Measurements from ENCODE around the gene ELK4. TPM values are rescaled to one million over a fixed set of nuclear protein-coding genes. Genes with fewer than 3 reads are reported as not detected.

ELK4 gene
- total RNA-seq, 1 donor from 2014 or later: 36.3 TPM

DNA sequence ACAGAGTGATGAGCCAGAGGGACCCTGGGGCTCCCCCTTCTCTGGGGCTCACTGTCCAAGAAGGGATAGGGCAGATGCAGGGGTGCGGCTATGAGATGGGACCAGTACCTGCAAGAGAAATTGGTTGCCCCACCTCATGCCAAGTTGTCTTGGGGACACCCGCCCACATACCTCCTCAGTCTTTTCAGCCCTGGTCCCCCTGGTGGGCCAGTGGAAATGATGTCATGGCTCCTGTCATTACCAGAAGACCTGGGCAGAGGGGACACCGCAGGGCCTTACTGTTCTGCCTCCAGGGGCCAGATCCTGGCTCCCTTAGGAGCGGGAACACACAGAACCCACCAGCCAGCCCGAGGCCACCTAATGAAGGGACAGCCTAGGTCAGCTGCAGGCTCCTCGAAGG is 64.1 kb downstream of the ELK4 start:
- TF ChIP-seq CTCF (IDR thresholded peaks at IDR 0.05; ENCODE audit: borderline replicate concordance): no peak
- H3K9me3 ChIP-seq (replicated peaks): peaks cover 2% of the 10 kb centered on the region
- H3K27ac ChIP-seq (replicated peaks): no peak overlapping the region
- H3K36me3 ChIP-seq: no peaks in the 10 kb centered on the region
- H3K4me3 ChIP-seq: no peak overlapping the region
- intact Hi-C loops (cut with micrococcal nuclease): no loop called here
- H3K27me3 ChIP-seq (ENCODE audit: low read depth): peaks cover 68% of the 10 kb centered on the region
- DNase-seq: no peak
- peaks cover 8% of the 10 kb centered on the region for H3K4me1 ChIP-seq

DNA sequence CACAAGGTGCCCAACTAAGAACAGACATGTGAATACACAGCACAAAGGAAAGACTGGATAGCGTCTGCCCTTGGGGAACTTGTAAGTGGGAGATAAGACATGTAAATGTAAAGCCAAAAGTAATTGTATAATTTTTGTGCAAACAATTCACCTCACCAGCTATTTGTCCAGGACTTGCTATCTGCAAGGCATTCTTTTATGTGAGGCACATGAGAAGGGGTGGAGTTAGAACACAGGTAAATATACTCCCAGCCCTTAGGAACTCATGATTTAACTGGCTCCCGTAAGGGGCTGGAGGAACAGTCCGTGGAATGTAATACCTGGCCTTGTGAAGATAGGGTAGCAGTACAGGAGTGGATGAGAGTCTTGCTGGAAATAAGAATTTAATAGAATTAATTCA is 66.0 kb downstream of the ELK4 start:
- Histone ChIP-seq H3K36me3 (no peaks in the 10 kb centered on the region), H3K4me1 (peaks cover 8% of the 10 kb centered on the region), H3K9me3 (replicated peaks) (peaks cover 22% of the 10 kb centered on the region), H3K27ac (replicated peaks) (no peak overlapping the region), H3K4me3 (no peak overlapping the region), H3K27me3 (ENCODE audit: low read depth) (peaks cover 69% of the 10 kb centered on the region)
- TF ChIP-seq CTCF (IDR thresholded peaks at IDR 0.05; ENCODE audit: borderline replicate concordance): no peak
- DNase-seq: no peak
- intact Hi-C loops (cut with micrococcal nuclease): no loop called here

DNA sequence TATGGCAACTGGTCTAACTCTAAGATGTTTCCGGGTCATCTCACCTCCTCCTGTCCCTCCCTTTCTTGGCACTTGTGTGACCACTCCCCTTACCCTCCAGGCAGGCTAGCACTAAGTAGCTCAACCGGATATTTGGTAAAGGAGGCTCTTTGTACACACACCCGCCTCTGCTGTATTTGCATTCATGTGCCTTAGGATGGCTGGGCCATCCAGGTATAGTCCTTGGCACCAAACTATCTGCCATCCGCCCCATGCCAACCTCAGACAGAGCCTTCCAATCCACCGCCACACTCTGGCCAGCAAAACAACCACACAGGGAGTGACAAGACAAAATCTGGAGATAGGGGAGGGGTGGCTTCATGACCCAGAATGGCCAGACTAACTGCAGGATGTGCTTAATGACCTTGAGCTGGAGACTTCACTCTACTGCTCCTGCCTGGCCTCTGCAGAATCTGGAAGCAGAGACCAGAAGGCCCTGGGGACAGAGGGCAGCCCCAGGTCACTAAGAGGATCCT is 67.8 kb downstream of the ELK4 start:
- peaks cover 36% of the 10 kb centered on the region for H3K9me3 ChIP-seq (replicated peaks)
- no peak overlapping the region for H3K4me3 ChIP-seq
- H3K36me3 ChIP-seq: no peaks in the 10 kb centered on the region
- H3K4me1 ChIP-seq: peaks cover 6% of the 10 kb centered on the region
- DNase-seq: no peak
- intact Hi-C loops (cut with micrococcal nuclease): no loop called here
- no peak for TF ChIP-seq CTCF (IDR thresholded peaks at IDR 0.05; ENCODE audit: borderline replicate concordance)
- peaks cover 55% of the 10 kb centered on the region for H3K27me3 ChIP-seq (ENCODE audit: low read depth)
- no peak overlapping the region for H3K27ac ChIP-seq (replicated peaks)

DNA sequence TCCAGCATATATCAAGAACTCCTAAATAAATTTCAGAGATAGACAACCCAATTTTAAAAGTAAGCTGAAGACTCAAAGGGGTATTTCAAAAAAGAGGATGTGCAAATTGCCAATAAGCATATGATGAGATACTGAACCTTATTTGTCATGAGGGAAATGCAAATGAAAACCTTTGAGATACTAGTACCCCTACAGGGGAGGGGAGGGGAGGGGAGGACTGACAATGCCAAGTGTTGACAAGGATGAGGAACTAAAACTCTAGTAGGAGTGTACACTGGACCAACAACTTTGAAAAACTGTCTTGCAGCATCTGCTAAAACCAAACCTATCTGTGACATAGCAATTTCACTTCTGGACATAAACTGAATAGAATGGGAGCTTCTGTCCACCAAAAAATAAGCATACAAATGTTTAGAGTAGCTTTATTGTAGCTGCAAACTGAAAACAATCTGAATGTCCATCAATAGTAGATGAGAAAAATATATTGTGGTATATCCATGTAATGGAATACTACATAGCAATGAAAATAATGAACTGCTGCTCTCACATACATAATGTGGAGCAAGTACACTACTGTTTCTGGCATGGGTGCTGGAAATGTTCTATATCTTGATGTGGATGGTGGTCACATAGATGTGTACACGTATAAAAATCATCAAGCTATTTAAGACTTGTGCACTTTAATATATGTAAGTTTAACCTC is 70.2 kb downstream of the ELK4 start:
- peaks cover 37% of the 10 kb centered on the region for H3K27me3 ChIP-seq (ENCODE audit: low read depth)
- no peaks in the 10 kb centered on the region for H3K4me1 ChIP-seq
- peaks cover 36% of the 10 kb centered on the region for H3K9me3 ChIP-seq (replicated peaks)
- intact Hi-C loops (cut with micrococcal nuclease): no loop called here
- TF ChIP-seq CTCF (IDR thresholded peaks at IDR 0.05; ENCODE audit: borderline replicate concordance): no peak
- no peaks in the 10 kb centered on the region for H3K36me3 ChIP-seq
- H3K27ac ChIP-seq (replicated peaks): no peak overlapping the region
- no peak overlapping the region for H3K4me3 ChIP-seq
- no peak for DNase-seq

Other genes with a start within 250 kb of the ELK4 start
- not detected for gene LEMD1, start 210.0 kb downstream of the ELK4 start, total RNA-seq
- not detected for gene BLACAT1, start 176.0 kb downstream of the ELK4 start, total RNA-seq
- 179 TPM for gene CDK18, start 127.3 kb downstream of the ELK4 start, total RNA-seq
- 5.2 TPM for gene SLC45A3, start 48.5 kb upstream of the ELK4 start, total RNA-seq
- 217 TPM for gene NUCKS1, start 118.2 kb upstream of the ELK4 start, total RNA-seq
- 13.7 TPM for gene RAB29, start 143.5 kb upstream of the ELK4 start, total RNA-seq
- 486 TPM for gene SLC41A1, start 181.2 kb upstream of the ELK4 start, total RNA-seq
- gene PM20D1, start 218.1 kb upstream of the ELK4 start, total RNA-seq: 1.7 TPM